Activated T-helper 1 cell treated with anti-CD3 and anti-CD28 coated beads, Interleukin-12 subunit alpha, Interleukin-12 subunit beta, Interleukin-2, Interleukin-4 antibody, amounts not matched to agents 30 ng/mL and 10 ng/mL and 1 ng/mL, durations not matched to agents 14 hours and 24 hours and 36 hours (primary cell): Measurements from ENCODE around the gene IL22RA2. TPM values are rescaled to one million over a fixed set of nuclear protein-coding genes. Genes with fewer than 3 reads are reported as not detected.
A peak's percentile ranks its signal among the peaks of the same experiment; 100 is the strongest.

Experiments
- DNase-seq: peaks from one replicate; pipeline ENCODE4 v3.0.0; 2021; ENCODE audit warnings: low spot score
- H3K27ac Mint-ChIP-seq: one replicate; pipeline ENCODE4 v1.8.0; 2021; ENCODE audit warnings: mild to moderate bottlenecking, mixed read lengths
- H3K27me3 Mint-ChIP-seq: one replicate; pipeline ENCODE4 v1.8.0; 2022; ENCODE audit warnings: mild to moderate bottlenecking, moderate library complexity, mixed read lengths; ENCODE audit not compliant: insufficient read depth
- H3K36me3 Mint-ChIP-seq: one replicate; pipeline ENCODE4 v1.8.0; 2021; ENCODE audit warnings: low read depth, mixed read lengths
- H3K4me1 Mint-ChIP-seq: one replicate; pipeline ENCODE4 v1.8.0; 2021; ENCODE audit warnings: low read depth, mixed read lengths
- H3K4me3 Mint-ChIP-seq: one replicate; pipeline ENCODE4 v1.8.0; 2021; ENCODE audit warnings: mild to moderate bottlenecking, moderate library complexity, mixed read lengths
- H3K9me3 Mint-ChIP-seq: one replicate; pipeline ENCODE4 v1.8.0; 2021; ENCODE audit warnings: mixed read lengths
- intact Hi-C: fragments of 100-400 bp; cut with micrococcal nuclease; formaldehyde crosslinking; loops from one replicate; pipeline ENCODE4 v1.15.1; 2024
- total RNA-seq: library from RNA; stranded (reverse); gene quantifications from 2 replicates; pipeline ENCODE4 v1.2.3, GENCODE V29; 2022

IL22RA2 gene
- total RNA-seq, 1 donor from 2014 or later, result not detected

DNA sequence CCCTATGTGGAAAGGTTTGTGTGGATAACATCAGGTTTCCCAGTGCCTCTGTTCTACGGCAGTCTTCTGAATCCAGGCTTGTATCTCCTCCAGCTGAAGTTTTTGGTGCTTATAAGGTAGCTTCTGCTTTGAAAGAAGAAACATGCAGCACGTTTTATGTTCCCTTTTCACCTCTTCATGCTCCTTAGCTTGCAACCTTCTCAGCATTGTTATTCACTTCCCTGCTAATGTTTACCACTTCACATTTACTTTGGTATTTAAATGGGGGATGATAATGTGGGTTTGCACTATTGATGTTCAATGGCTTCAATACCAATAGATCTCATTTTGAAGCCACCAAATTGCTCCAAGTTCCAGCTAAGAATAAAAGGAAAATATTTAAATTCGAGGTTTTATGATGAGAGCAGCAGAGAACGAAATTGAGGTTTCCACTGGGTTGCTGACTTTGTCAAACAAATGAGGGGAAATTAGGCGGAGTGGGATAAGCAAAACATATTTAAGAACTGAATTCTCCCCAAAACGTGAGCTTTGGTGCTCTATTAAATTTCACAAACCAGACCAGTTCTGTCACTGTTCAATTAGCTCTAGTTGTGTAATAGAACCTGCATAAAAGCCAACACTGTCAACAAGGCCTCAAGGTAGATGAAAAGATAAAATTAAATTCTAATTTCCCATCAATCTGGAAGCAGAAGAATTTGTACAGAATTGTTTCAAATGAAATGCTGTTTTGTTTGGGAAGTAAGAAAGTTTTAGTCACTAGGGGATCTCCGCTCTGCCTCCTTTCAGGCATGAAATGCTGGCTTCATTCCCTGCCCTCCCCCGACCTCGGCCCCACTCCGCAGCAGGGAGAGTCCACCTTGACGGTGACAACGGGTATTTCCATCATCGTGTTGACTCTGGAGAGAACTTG is 1.4 kb downstream of the IL22RA2 start:
- DNase-seq, result no peak
- Mint-ChIP-seq H3K27ac (no peak overlapping the region), H3K36me3 (peaks cover 13% of the 10 kb centered on the region), H3K4me1 (peaks cover 21% of the 10 kb centered on the region), H3K9me3 (peaks cover 13% of the 10 kb centered on the region), H3K4me3 (no peak overlapping the region), H3K27me3 (peaks cover 7% of the 10 kb centered on the region)
- intact Hi-C loops, result no loop called here

DNA sequence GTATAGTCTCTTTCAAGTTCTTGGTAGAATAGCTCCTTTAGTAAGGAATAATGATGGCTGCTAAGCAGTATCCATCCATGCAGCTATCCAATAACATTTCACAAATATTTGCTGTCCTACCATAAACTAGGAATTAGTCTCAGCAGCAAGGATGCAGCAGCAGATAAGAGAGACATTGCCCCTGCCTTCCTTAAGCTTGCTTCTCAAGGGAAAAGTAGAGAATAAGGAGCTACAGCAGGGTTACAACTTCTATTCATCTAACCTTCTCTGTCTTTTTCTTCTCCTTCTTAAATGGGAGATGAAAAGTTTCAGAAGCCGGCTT is 2.4 kb downstream of the IL22RA2 start:
- Mint-ChIP-seq H3K27ac (no peak overlapping the region), H3K4me1 (peaks cover 26% of the 10 kb centered on the region), H3K27me3 (peaks cover 4% of the 10 kb centered on the region), H3K9me3 (peaks cover 13% of the 10 kb centered on the region), H3K36me3 (peaks cover 13% of the 10 kb centered on the region), H3K4me3 (no peak overlapping the region)
- intact Hi-C loops, result no loop called here
- DNase-seq, result no peak

DNA sequence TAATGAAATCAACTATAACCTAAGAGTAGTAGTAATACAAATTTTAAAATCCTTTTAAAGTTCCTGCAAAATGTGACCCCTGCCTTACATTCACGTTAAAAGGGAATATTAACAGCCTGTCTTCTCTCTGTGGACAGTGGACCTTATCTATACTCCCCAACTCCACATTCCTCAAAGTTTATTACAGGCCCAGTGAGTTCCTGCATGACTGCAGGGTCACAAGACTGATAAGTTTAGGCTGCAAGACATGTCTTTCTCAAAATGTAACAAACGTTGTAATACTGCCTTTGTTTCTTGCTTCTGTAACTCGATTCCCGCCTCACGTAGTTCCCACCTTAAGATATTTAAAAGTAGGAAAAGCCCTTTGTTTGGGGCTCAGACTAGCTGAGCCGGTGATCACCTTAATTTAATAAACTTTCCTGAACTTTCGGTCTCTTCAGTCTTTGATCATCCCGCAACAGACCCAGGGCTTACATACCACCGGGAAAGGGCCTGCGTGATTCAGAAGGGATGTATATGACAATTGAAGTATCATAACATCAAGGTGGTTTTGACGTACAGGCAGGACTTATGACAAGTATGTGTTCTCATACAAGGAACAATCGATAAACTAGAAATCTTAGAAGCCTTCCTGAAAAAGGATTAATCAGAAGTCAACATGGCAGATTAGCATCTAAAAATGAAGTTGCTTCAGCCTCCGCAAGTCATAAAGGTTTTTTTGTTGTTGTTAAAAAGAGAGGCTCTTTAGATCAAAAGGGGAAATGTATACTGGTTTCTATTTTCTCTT is 3.0 kb downstream of the IL22RA2 start:
- intact Hi-C loops, result no loop called here
- H3K27ac Mint-ChIP-seq, result no peak overlapping the region
- peaks cover 31% of the 10 kb centered on the region for H3K4me1 Mint-ChIP-seq
- H3K9me3 Mint-ChIP-seq, result peaks cover 14% of the 10 kb centered on the region
- no peak for DNase-seq
- no peaks in the 10 kb centered on the region for H3K27me3 Mint-ChIP-seq
- H3K4me3 Mint-ChIP-seq, result no peak overlapping the region
- peaks cover 13% of the 10 kb centered on the region for H3K36me3 Mint-ChIP-seq

DNA sequence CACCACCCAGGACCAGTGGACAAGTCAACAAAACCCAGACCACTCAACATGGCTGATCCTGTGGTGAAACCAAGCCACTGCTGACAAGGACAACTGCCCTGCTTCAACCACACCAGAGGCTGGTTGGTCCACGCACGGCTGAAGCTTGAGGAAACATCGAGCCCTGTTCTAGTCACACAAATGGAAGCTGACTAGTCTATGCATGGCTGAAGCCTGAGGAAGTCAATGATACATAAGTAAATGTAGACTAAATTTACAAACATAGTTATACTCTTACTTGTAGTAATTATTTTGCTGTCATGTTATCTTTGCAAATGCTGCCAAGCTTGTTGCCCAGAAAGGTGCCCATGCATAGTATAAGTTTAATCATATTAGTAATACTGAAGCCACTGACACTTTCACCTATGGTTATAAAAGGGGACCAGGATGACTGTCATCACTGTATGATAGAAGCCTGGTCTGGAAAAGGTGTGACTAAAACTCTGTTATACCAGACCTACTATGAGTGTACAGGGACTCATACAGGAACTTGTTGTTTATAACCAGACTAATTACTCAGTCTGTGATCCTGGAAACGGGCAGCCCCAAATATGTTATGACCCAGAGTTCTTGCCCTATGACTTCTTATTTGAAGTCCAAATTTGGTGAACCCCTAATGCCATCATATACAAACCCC is 5.6 kb downstream of the IL22RA2 start:
- Mint-ChIP-seq H3K27ac (no peak overlapping the region), H3K4me3 (no peak overlapping the region), H3K36me3 (peaks cover 22% of the 10 kb centered on the region), H3K27me3 (no peaks in the 10 kb centered on the region), H3K4me1 (peaks cover 53% of the 10 kb centered on the region), H3K9me3 (peaks cover 37% of the 10 kb centered on the region)
- DNase-seq, result no peak
- intact Hi-C loops, result loop anchor here (1.0 to 5.0 kb wide), 7 partner anchors 13 to 510 kb away; partner anchors contain the start of gene IFNGR1

DNA sequence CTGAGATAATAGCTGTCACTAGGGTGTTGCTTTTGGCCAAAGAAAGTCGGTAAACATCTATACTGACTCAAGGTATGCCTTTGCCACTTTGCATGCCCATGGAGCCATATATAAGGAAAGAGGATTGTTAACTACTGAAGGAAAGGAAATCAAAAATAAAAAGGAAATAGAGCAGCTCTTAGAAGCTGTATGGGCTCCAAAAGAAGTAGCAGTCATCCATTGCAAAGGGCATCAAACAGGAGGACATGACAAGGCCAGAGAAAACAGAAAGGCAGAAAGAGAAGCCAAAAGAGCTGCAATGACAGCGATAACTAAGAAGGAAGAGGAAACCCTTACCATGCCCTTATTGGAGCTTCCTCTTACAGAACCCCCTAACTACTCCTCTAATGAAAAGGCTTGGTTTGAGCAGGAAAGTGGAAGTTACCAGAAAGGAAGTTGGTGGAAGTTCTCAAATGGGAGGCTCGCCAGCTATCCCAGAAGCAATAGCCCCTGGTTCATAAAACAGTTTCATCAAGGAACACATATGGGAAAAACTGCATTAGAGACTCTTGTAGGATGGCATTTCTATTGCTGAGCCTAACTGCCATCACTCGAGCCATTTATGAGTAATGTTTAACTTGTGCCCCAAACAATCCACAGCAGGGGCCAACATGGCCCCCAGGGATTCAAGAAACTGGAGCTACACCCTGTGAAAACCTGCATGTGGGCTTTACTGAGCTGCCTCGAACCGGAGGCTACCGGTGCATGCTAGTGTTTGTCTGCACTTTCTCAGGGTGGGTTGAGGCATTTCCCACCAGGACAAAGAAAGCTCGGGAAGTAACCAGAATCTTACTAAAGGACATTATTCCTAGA is 7.0 kb downstream of the IL22RA2 start:
- Mint-ChIP-seq H3K4me3 (no peak overlapping the region), H3K9me3 (peaks cover 43% of the 10 kb centered on the region), H3K36me3 (peaks cover 19% of the 10 kb centered on the region), H3K27me3 (no peaks in the 10 kb centered on the region), H3K27ac (no peak overlapping the region), H3K4me1 (peaks cover 59% of the 10 kb centered on the region)
- no peak for DNase-seq
- intact Hi-C loops, result loop anchor here (2.0 to 5.0 kb wide), 3 partner anchors 52 to 491 kb away; partner anchors contain the start of gene IFNGR1

DNA sequence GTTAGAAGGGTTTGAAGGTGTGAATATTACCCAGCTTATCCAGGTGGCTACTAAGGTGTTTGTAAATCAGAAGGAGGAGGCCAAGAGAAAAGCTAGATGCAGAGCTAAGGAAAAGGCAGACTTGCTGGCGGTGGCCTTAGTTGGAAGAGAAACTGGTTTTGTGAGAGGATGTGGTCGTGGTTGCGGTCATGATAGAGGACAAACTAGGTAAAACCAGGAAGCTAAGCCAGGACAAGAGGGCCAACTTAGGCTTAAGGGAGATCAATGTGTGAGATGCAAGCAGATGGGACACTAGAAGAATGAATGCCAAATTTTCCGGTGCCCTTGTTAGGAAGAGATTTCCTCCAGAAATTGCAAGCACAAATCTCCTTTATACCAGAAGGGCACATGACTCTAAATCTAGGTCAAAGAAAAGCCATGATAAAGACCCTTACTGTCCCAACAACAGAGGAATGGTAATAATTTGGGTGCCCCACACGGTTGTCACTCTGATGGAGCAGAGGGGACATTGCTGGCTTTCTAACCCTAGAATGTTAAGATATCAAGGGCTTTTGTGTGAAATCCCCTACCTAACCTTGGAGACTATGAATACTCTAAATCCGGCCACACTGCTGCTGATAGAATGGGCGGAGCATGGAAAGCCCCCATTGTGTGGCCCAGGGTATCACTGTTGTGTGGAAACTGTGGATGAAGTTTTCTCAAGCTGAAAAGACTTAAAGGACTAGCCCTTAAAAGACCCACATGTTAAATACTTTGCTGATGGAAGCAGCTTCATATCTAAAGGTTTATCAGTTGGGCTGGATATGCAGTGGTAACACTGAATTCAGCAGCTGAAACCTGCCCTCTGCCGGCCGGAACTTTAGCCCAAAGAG is 7.8 kb downstream of the IL22RA2 start:
- Mint-ChIP-seq H3K36me3 (peaks cover 18% of the 10 kb centered on the region), H3K4me3 (peak overlapping the region; percentile 30), H3K27ac (peak overlapping the region; percentile 64), H3K9me3 (peaks cover 43% of the 10 kb centered on the region), H3K27me3 (no peaks in the 10 kb centered on the region), H3K4me1 (peaks cover 59% of the 10 kb centered on the region)
- DNase-seq, result peak; percentile 59
- intact Hi-C loops, result loop anchor here (1.0 to 5.0 kb wide), 5 partner anchors 9 to 492 kb away; partner anchors contain the start of gene IFNGR1

DNA sequence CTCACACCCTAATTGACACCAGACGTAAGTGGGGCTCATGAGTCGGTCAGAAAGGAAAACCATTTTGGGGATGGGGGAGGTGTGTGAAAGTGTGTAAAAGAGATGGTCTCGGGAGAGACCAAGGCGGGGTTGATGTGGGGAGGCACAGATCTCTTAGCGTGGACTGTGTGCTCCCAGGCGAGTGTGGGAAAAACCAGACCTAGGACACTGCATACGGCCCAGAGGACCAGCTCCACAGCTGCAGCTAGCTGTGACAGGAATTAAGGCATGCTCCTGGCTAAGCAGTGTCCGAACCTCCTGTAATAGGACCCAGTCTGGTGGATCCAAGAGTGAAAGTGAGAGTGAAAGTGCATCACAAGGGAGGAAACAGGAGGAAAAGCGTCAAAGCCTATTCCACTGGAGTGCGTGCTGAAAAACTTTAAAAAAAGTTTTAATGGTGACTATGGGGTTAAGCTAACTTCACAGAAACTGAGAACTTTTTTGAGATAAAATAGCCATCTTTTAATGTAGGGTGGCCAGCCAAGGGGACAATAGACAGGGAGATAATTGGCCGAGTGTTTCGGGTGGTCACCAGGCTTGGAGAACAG is 9.6 kb downstream of the IL22RA2 start:
- no peak for DNase-seq
- intact Hi-C loops, result no loop called here
- H3K27me3 Mint-ChIP-seq, result peaks cover 3% of the 10 kb centered on the region
- H3K9me3 Mint-ChIP-seq, result peaks cover 34% of the 10 kb centered on the region
- H3K27ac Mint-ChIP-seq, result no peak overlapping the region
- H3K4me1 Mint-ChIP-seq, result peaks cover 67% of the 10 kb centered on the region
- peaks cover 15% of the 10 kb centered on the region for H3K36me3 Mint-ChIP-seq
- no peak overlapping the region for H3K4me3 Mint-ChIP-seq

DNA sequence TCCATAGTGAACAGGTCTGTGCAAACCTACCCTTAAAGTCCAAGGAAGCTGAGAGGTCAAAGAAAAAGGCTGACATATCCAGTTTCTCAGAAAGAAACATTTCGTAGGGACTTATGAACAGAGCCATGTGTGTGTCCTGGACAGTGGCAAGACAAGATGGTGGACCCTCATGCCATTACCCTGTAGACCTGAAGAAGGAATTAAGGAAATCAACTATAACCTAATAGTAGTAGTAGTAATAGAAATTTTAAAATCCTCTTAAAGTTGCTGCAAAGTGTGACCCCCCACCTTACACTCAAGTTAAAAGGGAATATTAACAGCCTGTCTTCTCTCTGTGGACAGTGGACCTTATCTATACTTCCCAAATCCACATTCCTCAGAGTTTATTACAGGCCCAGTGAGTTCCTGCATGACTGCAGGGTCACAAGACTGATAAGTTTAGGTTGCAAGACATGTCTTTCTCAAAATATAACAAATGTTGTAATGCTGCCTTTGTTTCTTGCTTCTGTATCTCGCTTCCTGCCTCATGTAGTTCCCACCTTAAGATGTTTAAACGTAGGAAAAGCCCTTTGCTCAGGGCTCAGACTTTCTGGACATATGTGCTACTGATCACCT is 10.6 kb downstream of the IL22RA2 start:
- H3K27me3 Mint-ChIP-seq, result peaks cover 7% of the 10 kb centered on the region
- H3K4me3 Mint-ChIP-seq, result no peak overlapping the region
- peaks cover 20% of the 10 kb centered on the region for H3K36me3 Mint-ChIP-seq
- DNase-seq, result no peak
- intact Hi-C loops, result no loop called here
- peaks cover 33% of the 10 kb centered on the region for H3K9me3 Mint-ChIP-seq
- H3K4me1 Mint-ChIP-seq, result peaks cover 68% of the 10 kb centered on the region
- no peak overlapping the region for H3K27ac Mint-ChIP-seq

DNA sequence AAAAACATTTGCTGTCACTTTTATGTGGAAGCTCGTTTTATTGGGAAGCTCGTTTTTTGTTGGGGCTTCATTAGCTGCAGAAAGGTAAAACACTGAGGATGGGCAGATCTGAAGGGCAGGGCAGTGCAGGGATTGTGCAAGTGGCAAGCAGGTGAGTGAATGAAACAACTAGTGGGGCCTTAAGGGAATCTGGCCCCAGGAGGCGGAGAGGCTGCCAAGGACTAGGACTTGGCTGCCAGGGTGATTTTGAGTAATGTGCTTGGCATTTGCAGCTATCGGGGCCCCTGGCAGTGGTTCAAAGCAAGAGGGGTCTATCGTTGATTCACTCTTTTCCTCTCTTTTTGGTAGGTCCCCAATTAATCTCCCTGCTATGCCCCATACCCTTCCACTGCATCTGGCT is 11.5 kb downstream of the IL22RA2 start:
- Mint-ChIP-seq H3K4me3 (no peak overlapping the region), H3K27me3 (peaks cover 7% of the 10 kb centered on the region), H3K4me1 (peaks cover 73% of the 10 kb centered on the region), H3K9me3 (peaks cover 38% of the 10 kb centered on the region), H3K36me3 (peaks cover 21% of the 10 kb centered on the region), H3K27ac (no peak overlapping the region)
- no peak for DNase-seq
- intact Hi-C loops, result no loop called here

DNA sequence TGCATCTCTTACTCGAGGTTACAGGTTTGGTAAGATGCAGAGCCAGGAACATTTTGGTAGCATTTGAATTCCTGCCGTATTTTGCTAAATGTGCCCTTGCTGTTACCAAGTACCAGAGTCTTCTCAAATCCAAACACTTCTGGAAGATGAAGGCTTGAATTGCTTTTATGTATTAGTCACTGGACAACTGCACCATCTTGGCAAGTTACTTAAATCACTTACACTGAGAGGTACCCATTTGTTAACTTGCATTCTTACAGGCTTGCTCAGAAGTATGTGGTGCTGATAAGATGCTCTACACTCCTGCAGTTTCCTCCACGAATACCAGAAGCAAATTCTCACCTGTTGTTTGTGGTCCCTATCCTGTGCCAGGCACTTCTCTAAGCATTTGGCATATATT is 12.7 kb downstream of the IL22RA2 start:
- DNase-seq, result no peak
- Mint-ChIP-seq H3K27me3 (peaks cover 7% of the 10 kb centered on the region), H3K27ac (no peak overlapping the region), H3K9me3 (peaks cover 46% of the 10 kb centered on the region), H3K36me3 (peaks cover 26% of the 10 kb centered on the region), H3K4me3 (no peak overlapping the region), H3K4me1 (peaks cover 78% of the 10 kb centered on the region)
- intact Hi-C loops, result no loop called here

DNA sequence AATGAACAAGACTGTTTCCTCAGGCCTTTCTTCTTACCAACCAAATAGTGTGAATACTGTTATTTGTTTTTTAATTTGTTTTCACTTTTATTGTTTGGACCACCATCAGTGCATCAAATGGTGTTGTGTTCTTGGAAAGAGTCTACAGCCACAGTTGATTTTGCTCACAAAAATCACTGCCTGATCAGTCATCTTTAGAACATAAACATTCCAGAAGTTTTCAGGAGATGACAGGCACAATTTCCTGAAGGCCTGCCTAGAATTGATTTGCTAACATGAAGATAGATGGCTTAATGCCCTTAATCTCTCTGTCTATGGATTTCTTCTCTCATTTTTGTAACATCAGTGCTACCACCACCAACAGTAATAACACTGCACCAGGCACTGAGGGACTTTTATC is 13.5 kb downstream of the IL22RA2 start:
- Mint-ChIP-seq H3K4me1 (peaks cover 78% of the 10 kb centered on the region), H3K36me3 (peaks cover 30% of the 10 kb centered on the region)
- DNase-seq, result no peak

More for the DNA sequence above, 13.5 kb downstream of the IL22RA2 start:
- H3K27ac Mint-ChIP-seq, result no peak overlapping the region
- H3K4me3 Mint-ChIP-seq, result no peak overlapping the region
- intact Hi-C loops, result loop anchor here (5.0 to 10.0 kb wide), 2 partner anchors 482 to 815 kb away; no protein-coding TSS in a partner anchor
- H3K27me3 Mint-ChIP-seq, result peaks cover 7% of the 10 kb centered on the region
- peaks cover 47% of the 10 kb centered on the region for H3K9me3 Mint-ChIP-seq
